ENCODE results near the gene GADD45A.
"Not testable (repeated sequence)": the region's sequence is repeated elsewhere in the genome, so short reads cannot be mapped to it uniquely, and the experiment has no call there.

Gene GADD45A

GRCh38 chr1:67685067-67685557 is at the start of gene GADD45A:
GADD45A (plus strand) TSS chr1:67685201; CDS start chr1:67685495, 294 bp downstream.
- peak; percentile 93 to 100 (median 98) for DNase-seq
- intact Hi-C loops (cut with DNase I), result loop anchor here (10.0 kb wide), 1 partner anchor 70 kb away; no protein-coding TSS in a partner anchor

GRCh38 chr1:67636146-67636545 is 48.9 kb upstream of the GADD45A start:
- no peak for DNase-seq
- intact Hi-C loops (cut with DNase I), result no loop called here

- DNase-seq, result no peak
- intact Hi-C loops (cut with DNase I), result no loop called here
Measured at GRCh38 chr1:67639361-67639760, 45.6 kb upstream of the GADD45A start.

GRCh38 chr1:67642629-67643028 is 42.4 kb upstream of the GADD45A start:
- intact Hi-C loops (cut with DNase I), result no loop called here
- no peak for DNase-seq

GRCh38 chr1:67644566-67644965 is 40.4 kb upstream of the GADD45A start:
- intact Hi-C loops (cut with DNase I), result no loop called here
- no peak for DNase-seq

GRCh38 chr1:67645495-67646144 is 39.4 kb upstream of the GADD45A start:
- intact Hi-C loops (cut with DNase I), result no loop called here
- no peak for DNase-seq

GRCh38 chr1:67646145-67647035 is 38.6 kb upstream of the GADD45A start:
- intact Hi-C loops (cut with DNase I), result no loop called here
- DNase-seq, result no peak

- DNase-seq, result no peak
- intact Hi-C loops (cut with DNase I), result no loop called here
Measured at GRCh38 chr1:67647036-67647798, 37.8 kb upstream of the GADD45A start.

- intact Hi-C loops (cut with DNase I), result no loop called here
- DNase-seq, result no peak
Measured at GRCh38 chr1:67647814-67648358, 37.1 kb upstream of the GADD45A start.

- intact Hi-C loops (cut with DNase I), result no loop called here
- DNase-seq, result peak in 16 of 42 donors; percentile 16 to 68 (median 32)
Measured at GRCh38 chr1:67648582-67649326, 36.2 kb upstream of the GADD45A start.

GRCh38 chr1:67650061-67650460 is 34.9 kb upstream of the GADD45A start:
- no peak for DNase-seq
- intact Hi-C loops (cut with DNase I), result no loop called here

GRCh38 chr1:67651031-67651430 is 34.0 kb upstream of the GADD45A start:
- no peak for DNase-seq
- intact Hi-C loops (cut with DNase I), result no loop called here

GRCh38 chr1:67652800-67653199 is 32.2 kb upstream of the GADD45A start:
- intact Hi-C loops (cut with DNase I), result no loop called here
- DNase-seq, result no peak

- DNase-seq, result no peak
- intact Hi-C loops (cut with DNase I), result no loop called here
Measured at GRCh38 chr1:67653304-67653703, 31.7 kb upstream of the GADD45A start.

GRCh38 chr1:67655581-67655980 is 29.4 kb upstream of the GADD45A start:
- intact Hi-C loops (cut with DNase I), result no loop called here
- DNase-seq, result no peak

- intact Hi-C loops (cut with DNase I); DNase-seq: not testable (repeated sequence)
Measured at GRCh38 chr1:67657152-67657551, 27.8 kb upstream of the GADD45A start.

- no peak for DNase-seq
- intact Hi-C loops (cut with DNase I), result no loop called here
Measured at GRCh38 chr1:67659229-67659628, 25.8 kb upstream of the GADD45A start.

- intact Hi-C loops (cut with DNase I), result no loop called here
- DNase-seq, result no peak
Measured at GRCh38 chr1:67662884-67663283, 22.1 kb upstream of the GADD45A start.

- DNase-seq, result no peak
- intact Hi-C loops (cut with DNase I), result no loop called here
Measured at GRCh38 chr1:67664048-67664447, 21.0 kb upstream of the GADD45A start.
